GM21619 (cell line): ENCODE results near the gene ASPN.

Experiments
- ATAC-seq: cut with Tn5 transposase; IDR thresholded peaks from one replicate; pipeline ENCODE4 v1.9.1; 2021; ENCODE audit not compliant: unreplicated experiment

ASPN gene

DNA sequence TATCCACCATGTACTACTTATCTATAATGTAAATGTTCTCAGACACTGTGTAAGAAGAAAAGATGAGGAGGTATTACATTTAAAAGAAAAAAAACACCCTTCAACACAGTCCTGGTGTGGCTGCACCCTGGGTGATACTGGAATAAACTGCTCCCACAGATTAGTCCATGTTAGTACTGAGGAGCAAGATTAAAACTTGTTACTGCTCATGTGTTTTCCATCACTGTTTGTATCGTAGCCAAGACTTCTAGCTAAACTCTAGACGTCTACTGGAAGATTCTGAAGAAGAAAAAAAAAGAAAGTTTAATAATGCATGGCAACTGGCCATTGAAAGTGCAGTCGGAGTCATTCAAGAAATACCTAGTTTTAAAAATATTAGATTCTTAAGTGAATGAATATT lies at the start of gene ASPN:
TSS of gene ASPN (minus strand) at position 178 of the 400 bp plus-strand sequence.
- ATAC-seq, result no peak

DNA sequence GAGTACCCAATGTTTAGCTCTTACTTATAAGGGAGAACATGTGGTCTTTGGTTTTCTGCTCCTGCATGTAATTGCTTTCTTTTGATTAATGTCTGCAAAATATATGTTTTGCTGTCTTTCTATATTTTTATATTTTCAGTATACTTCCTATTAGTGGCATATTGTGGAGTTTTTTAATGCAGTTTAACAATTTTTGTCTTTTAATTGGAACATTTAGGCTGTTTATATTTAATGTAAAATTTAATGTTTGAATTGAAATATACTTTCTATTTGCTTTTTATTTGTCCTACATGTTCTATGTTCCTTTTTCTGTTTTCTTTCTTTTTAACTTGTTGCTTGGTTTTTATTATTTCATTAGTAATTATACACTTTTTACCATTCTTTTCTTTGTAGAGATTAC lies 48.6 kb upstream of the ASPN start:
- no peak for ATAC-seq

DNA sequence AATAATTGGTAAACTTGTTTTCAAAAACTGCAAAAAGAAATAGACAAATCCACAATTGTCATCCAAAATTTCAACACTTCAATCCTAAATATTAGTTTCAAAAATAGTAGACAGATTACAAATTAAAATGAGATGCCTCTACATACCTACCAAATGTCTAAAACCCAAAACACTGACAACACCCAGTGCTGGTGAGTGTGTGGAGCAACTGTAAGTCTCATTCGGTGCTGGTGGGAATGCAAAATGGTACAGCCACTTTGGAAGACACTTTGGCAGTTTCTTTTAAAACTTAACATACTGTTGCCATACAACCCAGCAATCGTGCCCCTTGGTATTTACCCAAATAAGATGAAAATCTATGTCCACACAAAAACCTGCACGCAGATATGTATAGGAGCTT lies 46.8 kb upstream of the ASPN start:
- ATAC-seq, result no peak

DNA sequence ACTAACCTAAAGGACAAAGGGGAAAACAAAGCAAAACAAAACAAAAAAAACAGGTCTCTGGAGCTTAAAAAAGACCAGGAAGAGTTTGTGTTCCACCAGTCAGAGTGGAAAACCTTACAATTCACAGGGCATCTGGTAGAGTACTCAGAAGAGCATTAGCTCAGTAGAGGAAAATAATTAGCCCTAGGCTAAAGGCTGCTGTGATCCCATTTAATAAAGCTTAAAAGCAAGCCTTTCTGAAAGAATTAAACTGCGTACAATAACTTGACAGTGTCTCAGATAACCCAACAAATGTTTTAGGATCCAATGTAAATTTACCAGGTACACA lies 46.2 kb upstream of the ASPN start:
- ATAC-seq, result no peak

DNA sequence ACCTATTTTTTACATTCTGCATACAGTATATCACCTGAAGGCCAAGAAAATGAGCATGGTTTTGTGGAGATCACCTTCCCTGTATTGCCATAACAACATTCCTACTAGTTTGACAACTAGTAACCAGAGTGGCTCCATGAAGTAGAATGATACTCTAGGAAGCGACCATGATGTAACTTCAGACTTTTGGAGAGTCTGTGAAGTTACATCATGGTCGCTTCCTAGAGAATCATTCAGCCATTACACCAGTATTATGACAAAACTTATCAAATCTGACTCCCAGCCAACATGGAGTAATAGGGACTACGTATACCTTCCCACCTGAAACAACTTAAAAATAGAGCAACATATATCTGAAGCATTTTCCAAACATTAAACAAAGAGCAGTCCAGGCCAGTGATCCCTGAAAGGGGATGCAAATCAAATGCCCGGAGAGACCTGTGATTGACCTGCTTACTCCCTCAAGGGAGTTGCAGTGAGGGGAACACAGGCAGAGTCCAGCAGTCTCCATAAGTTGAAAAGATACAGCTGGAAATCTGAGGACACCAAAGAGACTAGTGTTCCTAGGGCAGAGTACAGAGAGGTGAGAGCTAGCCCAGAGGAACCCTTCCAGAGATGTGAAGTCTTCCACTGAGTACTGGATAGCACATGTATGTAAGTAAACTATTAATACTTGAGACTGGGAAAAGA lies 45.7 kb upstream of the ASPN start:
- no peak for ATAC-seq

DNA sequence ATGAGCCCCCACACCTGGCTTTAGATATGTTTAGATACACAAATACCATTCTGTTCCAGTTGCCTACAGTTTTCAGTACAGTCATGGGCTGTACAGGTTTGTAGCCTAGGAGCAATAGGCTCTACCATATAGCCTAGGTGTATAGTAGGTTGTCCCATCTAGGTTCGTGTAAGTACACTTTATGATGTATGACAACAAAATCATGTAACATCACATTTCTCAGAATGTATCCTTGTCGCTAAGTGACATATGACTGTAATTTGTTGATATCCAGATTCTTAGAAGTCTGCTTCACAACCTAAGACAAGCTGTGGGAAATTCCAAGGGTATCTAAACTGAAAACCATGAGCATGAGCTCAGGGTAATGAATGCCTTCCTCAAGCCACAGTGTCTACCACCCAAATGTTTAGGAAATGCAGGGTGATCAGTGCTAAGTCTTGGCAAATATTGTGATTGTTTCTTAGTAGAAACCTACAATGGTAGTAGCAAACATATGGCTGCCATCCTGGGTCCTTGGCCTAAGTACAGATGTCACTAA lies 45.1 kb upstream of the ASPN start:
- ATAC-seq, result no peak

DNA sequence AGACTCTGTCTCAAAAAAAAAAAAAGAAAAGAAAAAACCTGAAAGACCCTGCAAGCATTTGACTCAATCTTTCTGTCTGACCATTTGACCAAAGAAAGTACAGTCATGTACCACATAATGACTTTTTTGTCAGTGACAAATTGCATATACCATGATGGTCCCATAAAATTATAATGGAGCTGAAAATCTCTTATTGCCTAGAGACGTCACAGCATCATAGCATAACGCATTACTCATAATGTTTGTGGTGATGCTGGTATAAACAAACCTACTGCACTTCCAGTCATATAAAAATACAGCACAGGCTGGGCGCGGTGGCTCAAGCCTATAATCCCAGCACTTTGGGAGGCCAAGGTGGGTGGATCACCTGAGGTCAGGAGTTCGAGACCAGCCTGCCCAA lies 43.0 kb upstream of the ASPN start:
- ATAC-seq, result no peak

DNA sequence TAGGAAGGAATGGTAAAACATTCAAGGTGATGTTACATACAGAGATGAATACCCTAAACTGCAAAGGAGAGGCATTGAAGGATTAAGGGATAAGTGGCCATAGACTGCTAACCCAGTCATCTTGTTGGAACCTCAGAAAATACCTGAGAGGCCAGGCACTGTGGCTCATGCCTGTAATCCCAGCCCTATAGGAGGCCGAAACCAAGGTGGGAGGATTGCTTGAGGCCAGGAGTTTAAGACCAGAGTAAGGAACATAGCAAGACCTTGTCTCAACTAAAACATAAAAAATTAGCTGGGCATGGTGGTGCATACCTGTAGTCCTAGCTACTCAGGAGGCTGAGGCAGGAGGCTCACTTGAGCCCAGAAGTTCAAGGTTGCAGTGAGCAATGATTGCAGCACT lies 42.6 kb upstream of the ASPN start:
- ATAC-seq, result no peak

DNA sequence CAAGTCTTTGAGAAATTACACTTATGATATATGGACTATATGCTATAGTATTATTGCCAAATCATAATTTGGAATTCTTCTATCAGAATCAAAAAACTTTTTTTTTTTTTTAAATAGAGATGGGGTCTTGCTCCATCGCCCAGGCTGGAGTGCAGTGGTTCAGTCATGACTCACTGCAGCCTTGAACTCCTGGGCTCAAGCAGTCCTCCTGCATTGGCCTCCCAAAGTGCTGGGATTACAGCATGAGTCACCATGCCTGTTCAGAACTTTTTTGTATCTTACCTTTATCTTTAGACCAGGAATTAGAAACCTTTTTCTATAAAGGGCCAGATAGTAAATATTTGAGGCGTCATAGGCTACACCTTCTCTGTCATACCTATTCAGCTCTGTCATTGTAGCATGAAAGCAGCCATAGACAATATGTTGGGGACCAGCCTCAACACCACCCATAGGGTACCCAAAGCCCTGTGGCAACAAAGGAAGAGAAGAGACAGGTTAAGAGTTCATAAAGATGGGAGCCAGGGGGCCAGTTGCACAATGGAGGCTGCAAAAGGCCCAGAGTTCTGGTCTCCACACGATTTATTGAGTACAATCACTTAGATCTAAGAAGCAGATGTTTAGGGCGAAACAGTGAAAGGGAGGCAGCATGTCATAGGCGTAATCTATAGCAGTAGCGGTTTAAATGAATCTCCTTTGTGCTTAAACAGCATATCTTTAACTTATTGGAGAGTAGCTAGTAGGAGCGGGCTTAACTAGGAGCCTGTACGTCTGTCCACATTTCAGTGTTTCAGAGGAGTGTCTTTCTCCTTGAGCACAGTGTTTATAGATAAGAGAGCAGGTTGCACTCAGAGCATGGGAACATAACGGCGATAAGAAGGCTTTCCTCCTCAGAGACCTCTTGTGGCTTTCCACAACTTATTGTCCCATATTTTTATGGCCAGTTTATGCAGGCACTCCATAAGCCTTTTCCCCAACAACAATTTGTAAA lies 41.0 kb upstream of the ASPN start:
- no peak for ATAC-seq

DNA sequence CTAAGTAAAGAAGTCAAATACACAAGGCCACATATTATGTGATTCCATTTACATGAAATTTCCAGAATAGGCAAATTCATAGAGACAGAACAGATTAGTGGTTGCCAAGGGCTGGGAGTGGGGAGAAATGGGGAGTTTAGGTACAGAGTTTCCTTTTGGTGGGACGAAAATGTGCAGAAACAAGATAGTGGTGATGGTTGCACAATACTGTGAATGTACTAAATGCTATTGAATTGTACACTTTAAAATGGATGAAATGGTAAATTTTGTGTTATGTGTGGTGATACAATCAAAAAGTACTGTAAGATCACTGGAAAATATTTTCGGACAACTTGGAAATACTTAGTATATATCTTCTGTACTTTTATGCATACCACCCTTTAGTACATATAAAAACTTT lies 38.5 kb upstream of the ASPN start:
- no peak for ATAC-seq

DNA sequence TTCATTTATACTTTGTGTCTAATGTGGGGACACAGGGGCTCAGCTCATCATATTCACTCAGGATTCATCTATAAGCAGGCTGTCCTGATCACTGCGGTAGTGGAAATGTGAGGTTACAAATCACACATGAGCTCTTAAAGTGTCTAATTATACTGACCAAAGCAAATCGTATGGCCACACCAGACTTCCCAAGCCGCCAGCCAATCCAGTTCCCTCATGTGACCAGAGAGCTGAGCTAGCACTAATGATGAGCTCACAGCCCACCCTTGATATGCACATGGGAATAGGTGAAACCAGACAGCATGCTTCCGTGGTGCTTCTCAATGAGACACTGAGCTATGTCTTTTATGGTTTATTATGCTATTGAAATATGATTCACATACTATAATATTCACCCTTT lies 35.9 kb upstream of the ASPN start:
- no peak for ATAC-seq

DNA sequence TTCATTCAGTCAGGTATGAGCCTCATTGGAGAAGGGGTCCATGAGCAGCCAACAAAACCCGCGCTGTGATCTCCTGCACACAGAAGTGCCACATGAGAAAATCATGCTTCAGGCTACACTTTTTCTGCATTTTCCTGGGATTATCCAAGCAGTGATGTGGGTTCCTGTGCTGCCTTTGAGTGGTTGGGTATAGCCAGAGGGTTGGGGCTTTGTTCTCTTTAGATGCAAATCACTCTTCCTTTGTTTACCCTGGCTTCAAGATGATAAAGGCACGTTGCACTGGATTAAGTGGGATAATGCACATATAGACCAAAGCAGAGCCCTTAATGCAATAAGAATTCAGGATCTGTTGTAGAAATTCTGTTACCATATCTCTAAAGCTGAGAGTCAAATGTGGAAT lies 34.7 kb upstream of the ASPN start:
- no peak for ATAC-seq

DNA sequence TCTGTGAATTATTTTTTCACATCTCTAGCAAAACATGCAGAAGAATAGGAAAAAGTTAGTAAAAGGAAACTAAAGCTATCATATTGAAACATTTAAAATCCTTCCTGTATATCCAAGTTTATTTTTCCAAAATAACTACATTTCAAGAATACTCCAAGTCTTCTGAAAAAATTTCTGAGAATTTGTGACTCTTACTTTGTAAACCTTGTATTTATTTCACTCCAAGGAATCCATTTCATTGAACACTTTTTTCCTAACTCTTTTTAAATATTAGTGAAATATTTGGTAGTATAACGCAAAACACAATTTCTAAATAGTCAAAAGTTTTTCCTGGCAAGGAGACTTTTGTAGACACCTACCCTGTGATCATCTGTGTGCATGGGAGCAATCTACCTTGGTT lies 34.2 kb upstream of the ASPN start:
- ATAC-seq, result no peak

DNA sequence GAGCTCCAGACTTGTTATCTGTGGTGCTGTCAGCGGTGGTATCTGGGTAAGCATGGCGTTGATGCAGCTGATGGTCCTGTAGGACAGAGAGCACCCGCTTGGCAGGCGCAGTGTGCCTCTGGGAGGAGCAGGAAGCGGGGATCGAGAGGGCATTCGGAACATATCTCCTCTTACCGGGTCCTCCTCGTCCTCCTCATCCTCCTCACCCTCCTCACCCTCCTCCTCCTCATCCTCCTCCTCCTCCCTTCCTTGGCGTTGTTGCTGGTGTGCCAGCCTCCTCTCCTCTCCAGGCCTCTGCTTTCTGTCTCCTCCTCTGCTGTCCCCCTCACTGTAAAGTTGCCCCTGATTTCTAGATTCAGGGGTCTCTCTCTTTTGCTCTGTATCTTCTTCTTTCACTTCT lies 32.3 kb upstream of the ASPN start:
- ATAC-seq, result no peak

DNA sequence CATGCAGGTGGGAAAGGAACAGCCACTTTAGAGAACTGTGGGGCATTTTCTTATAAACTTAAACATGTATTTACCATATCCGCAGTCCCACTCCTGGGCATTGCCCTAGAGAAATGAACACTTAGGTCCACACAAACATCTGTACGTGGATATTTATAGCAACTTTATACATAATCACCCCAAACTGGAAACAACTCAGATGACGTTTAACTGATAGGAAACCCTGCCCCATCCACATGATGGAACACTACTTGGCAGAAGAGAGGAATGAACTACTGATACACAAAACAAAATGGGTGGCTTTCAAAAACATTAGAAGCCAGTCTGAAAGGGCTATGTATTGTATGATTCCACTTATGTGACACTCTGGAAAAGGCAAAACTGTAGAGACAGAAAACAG lies 31.0 kb upstream of the ASPN start:
- ATAC-seq, result no peak

DNA sequence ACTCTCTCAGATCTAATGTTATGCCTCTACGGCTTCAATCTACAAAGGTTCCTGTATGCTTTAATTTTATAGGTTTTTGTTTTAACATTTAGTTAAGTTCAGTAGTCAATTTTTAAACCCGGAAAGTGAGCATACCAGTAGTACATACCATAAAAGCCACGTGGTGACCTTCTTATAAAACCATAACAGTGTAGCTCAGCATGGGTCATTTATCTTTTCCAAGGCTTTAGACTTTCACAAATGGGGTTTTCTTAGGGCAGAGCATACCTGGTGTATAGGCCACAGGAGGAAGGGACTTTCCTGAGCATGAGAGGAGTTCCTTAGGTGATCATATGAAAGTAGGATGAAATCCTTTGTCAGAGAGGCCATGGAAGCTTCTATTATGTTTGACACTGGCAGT lies 30.3 kb upstream of the ASPN start:
- ATAC-seq, result no peak

DNA sequence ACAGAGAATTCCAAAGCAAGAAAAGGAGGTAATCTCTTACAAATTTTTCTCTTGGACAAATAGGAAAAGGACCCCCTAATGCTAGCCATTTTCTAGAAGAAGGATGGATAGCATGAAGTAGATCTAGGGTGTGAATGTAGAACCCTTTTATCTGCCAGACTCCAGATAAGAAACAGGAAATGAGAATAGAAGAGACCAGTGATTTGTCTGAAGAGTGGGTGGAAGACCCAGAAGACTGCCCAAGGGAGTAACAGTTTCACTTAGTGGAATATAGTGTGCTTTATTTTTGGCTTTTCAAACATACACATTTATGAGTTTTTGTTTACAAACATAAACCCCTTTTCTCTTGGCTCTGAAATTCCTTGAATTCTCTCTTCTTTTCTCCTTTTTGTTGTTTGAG lies 28.4 kb upstream of the ASPN start:
- no peak for ATAC-seq

DNA sequence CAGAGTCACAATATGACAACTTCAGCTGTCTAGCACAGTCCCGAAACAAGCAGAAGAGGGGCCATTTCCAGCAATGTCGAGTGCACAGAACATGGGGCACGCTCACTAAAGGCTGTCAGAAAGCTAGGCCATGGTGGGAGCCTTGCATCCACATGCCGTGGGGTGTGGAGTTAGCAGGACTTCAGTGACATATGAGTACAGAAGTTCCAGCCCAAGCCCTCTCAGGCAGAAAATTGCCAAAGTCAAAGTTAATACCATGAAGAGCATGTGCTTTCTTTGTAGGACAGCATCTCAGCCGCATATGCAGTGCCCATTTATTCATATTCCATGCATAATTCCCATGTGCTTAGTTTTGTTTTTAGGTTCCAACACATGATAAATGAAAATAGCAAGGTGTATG lies 26.7 kb upstream of the ASPN start:
- ATAC-seq, result no peak

DNA sequence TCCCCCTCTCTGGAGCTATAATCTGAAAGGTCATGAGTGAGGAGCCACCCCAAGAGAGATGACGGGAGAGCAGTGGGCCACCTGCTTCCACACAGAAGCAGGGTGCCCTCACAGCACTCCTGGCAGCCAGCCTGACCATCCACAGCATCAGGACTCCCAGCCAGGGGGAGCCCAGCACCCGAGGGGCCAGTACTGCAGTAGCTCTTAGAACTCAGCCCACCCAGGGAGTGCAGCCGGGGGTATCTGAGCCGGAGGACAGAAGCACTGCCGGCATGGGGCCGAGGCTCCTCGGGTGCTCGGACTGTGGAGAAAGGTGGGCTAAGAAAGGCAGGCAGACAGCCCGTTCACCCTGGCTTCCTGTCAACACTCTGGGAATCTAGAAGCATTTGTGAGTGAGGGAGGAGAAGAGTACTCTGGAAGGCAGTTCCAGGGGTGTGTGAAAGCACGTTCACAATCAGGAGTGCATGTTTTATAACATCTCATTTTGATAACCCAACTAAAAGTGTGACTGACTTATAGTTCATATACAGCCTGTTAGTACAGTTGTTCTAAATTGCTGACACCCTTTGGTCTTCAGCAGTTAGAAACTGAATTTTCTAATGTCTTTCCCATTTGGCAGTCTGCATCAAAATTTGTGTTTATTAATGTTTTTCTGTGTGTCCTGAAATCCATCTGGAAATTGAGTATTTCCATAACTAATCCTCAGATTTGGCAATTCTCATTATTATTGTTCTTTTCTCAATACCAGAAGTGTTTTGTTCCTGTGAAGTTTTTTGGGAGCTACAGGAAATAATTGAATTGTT lies 25.9 kb upstream of the ASPN start:
- ATAC-seq, result no peak

DNA sequence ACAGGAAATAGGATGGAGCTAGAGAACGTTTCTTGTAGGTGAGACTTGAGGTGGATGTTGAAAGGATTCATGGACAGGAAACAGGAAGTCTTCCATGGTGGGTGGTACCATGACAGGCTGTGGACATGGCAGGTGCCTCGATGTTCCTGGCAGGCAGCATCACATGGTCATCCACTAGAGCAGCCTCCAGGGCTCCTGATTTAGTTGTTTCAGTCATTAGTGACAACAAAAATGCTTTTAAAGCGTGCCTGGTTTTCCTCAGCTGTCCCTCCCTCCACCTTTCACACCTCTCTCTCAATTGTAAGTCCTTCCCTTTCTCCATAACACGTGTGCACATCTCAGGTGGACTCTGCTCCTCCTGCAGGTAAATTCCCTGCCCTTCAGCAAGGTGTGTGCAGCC lies 25.2 kb upstream of the ASPN start:
- no peak for ATAC-seq

DNA sequence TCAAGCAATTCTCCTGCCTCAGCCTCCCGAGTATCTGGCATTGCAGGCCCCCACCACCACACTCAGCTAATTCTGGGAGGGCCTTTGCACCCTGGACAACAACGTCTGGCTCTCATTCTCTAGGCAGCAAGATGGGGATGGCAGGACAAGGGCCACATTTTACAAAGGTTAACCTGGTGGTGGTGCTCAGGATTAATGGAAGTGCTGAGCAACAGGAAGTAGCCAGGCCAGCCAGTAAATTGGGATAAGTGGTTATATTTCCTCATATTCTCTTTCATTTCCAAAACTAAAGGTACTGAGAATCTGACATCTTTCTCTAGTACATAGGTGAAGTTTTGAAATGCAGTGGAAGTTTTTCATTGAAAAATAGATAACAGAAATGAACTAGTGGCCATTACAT lies 24.7 kb upstream of the ASPN start:
- no peak for ATAC-seq
